ENCODE results near the gene PCMTD2.

GRCh38 chr20:64212755-64213154, 42.8 kb upstream of the PCMTD2 start:
- TF ChIP-seq JUND (IDR thresholded peaks at IDR 0.05; ENCODE audit: low read depth, low read length) = no peak
- TF ChIP-seq RFX5 (IDR thresholded peaks at IDR 0.05; ENCODE audit: low read depth, low read length) = no peak
- TF ChIP-seq CTCF (IDR thresholded peaks at IDR 0.05 in 2 of 3, conservative IDR thresholded peaks at IDR 0.05 in 1 of 3; ENCODE audit: control insufficient read depth in 2 of 3, extremely low read depth in 1 of 3, insufficient read depth in 1 of 3, low read depth in 3 of 3, low read length in 3 of 3) = no peak
- TF ChIP-seq EP300 (IDR thresholded peaks at IDR 0.05; ENCODE audit: borderline replicate concordance in 1 of 2, control insufficient read depth in 1 of 2, low read depth in 2 of 2, low read length in 2 of 2) = no peak
- TF ChIP-seq ASH2L (IDR thresholded peaks at IDR 0.05; ENCODE audit: borderline replicate concordance, low read depth) = no peak
- TF ChIP-seq TAF1 (IDR thresholded peaks at IDR 0.05; ENCODE audit: borderline replicate concordance, low read depth, low read length) = no peak
- TF ChIP-seq POLR2A (IDR thresholded peaks at IDR 0.05; ENCODE audit: low read depth, low read length) = no peak
- TF ChIP-seq MAX (IDR thresholded peaks at IDR 0.05; ENCODE audit: low read depth, low read length) = no peak
- no peak for TF ChIP-seq ZNF384 (IDR thresholded peaks at IDR 0.05; ENCODE audit: borderline replicate concordance, low read depth, low read length)
- no peak for TF ChIP-seq SREBF1 (IDR thresholded peaks at IDR 0.05; ENCODE audit: low read length)
- TF ChIP-seq REST (IDR thresholded peaks at IDR 0.05; ENCODE audit: low read depth, low read length) = no peak
- no peak for TF ChIP-seq FOXK2 (IDR thresholded peaks at IDR 0.05)
- no peak for TF ChIP-seq TCF3 (IDR thresholded peaks at IDR 0.05; ENCODE audit: borderline replicate concordance, insufficient read depth, low read depth, low read length)
- no peak for TF ChIP-seq WRNIP1 (IDR thresholded peaks at IDR 0.05; ENCODE audit: borderline replicate concordance, low read depth, low read length)

Data from GM12878 (cell line).